ENCODE data around the gene BPIFB1.

Gene BPIFB1

GRCh38 chr20:33273117-33273851 is 9.7 kb upstream of the BPIFB1 start:
- no peak for DNase-seq (ENCODE audit: low spot score)

- DNase-seq (ENCODE audit: low spot score) = no peak
Observed at GRCh38 chr20:33275215-33275614, 7.8 kb upstream of the BPIFB1 start.

- no peak for DNase-seq (ENCODE audit: low spot score)
Observed at GRCh38 chr20:33275871-33276270, 7.1 kb upstream of the BPIFB1 start.

GRCh38 chr20:33276303-33277113 is 6.5 kb upstream of the BPIFB1 start:
- DNase-seq (ENCODE audit: low spot score) = no peak

- DNase-seq (ENCODE audit: low spot score) = no peak
Observed at GRCh38 chr20:33277471-33278441, 5.3 kb upstream of the BPIFB1 start.

GRCh38 chr20:33278700-33279099 is 4.3 kb upstream of the BPIFB1 start:
- DNase-seq (ENCODE audit: low spot score) = no peak

- DNase-seq (ENCODE audit: low spot score) = no peak
Observed at GRCh38 chr20:33279261-33279910, 3.6 kb upstream of the BPIFB1 start.

- no peak for DNase-seq (ENCODE audit: low spot score)
Observed at GRCh38 chr20:33280000-33280680, 2.9 kb upstream of the BPIFB1 start.

- DNase-seq (ENCODE audit: low spot score) = no peak
Observed at GRCh38 chr20:33280775-33281174, 2.2 kb upstream of the BPIFB1 start.

GRCh38 chr20:33281550-33282146 is 1.4 kb upstream of the BPIFB1 start:
- DNase-seq (ENCODE audit: low spot score) = no peak

GRCh38 chr20:33282196-33282934 is 649 bp upstream of the BPIFB1 start:
- DNase-seq (ENCODE audit: low spot score) = no peak

- DNase-seq (ENCODE audit: low spot score) = no peak
Observed at GRCh38 chr20:33284284-33284683, 1.3 kb downstream of the BPIFB1 start.

- DNase-seq (ENCODE audit: low spot score) = no peak
Observed at GRCh38 chr20:33284937-33285336, 1.9 kb downstream of the BPIFB1 start.

- DNase-seq (ENCODE audit: low spot score) = no peak
Observed at GRCh38 chr20:33285861-33286495, 3.0 kb downstream of the BPIFB1 start.

GRCh38 chr20:33287884-33288283 is 4.9 kb downstream of the BPIFB1 start:
- DNase-seq (ENCODE audit: low spot score) = no peak

- no peak for DNase-seq (ENCODE audit: low spot score)
Observed at GRCh38 chr20:33290852-33291251, 7.8 kb downstream of the BPIFB1 start.

GRCh38 chr20:33291416-33291815 is 8.4 kb downstream of the BPIFB1 start:
- DNase-seq (ENCODE audit: low spot score) = no peak

GRCh38 chr20:33291830-33292355 is 8.9 kb downstream of the BPIFB1 start:
- DNase-seq (ENCODE audit: low spot score) = peak; percentile 70

- DNase-seq (ENCODE audit: low spot score) = no peak
Observed at GRCh38 chr20:33296206-33296605, 13.2 kb downstream of the BPIFB1 start.

Data from HuH-7.5 (cell line).